B cell (primary cell): Measurements from ENCODE around the gene C21orf58. TPM values are rescaled to one million over a fixed set of nuclear protein-coding genes. Genes with fewer than 3 reads are reported as not detected.

Experiments used
- ATAC-seq: fragments of 200-7000 bp; cut with Tn5 transposase; one replicate; pipeline ENCODE4 v1.10.0; 2021; ENCODE audit warnings: low read depth, mild to moderate bottlenecking, moderate number of reproducible peaks, moderate library complexity
- CTCF ChIA-PET: fragments of 350-600 bp; sonication (Branson Sonifier 250); formaldehyde crosslinking; loops from one replicate; lab custom pipeline; 2021; ENCODE audit warnings: antibody characterized with exemption, inconsistent platforms; lab: Charles Lee
- POLR2A ChIA-PET: fragments of 350-600 bp; sonication (Branson Sonifier 250); formaldehyde crosslinking; loops from one replicate; lab custom pipeline; 2021; ENCODE audit warnings: antibody characterized with exemption; lab: Charles Lee
- DNase-seq: peaks from one replicate; pipeline ENCODE4 v3.0.0; 2013
- H2AFZ ChIP-seq: 2 replicates; pipeline ENCODE4 v1.6.1; 2012; ENCODE audit warnings: mild to moderate bottlenecking, low read depth, low read length; ENCODE audit not compliant: insufficient read depth, poor library complexity, severe bottlenecking
- H3K27ac ChIP-seq, 2 donors: 1 replicate in 1 of 2; 2 replicates in 1 of 2; pipeline ENCODE4 v1.5.1; 2012 to 2013; ENCODE audit warnings: low read length in 2 of 2, mild to moderate bottlenecking in 2 of 2, moderate library complexity in 1 of 2
- H3K27me3 ChIP-seq, 4 experiments: fragments of 200-600 bp in 1 of 4; sonication (generic) in 1 of 4; replicated peaks in 1 of 4; 1 replicate in 2 of 4; 2 replicates in 2 of 4; pipeline versions ENCODE4 v1.6.1 to v1.7.0; 2013 to 2016; ENCODE audit warnings: low read length in 3 of 4, mild to moderate bottlenecking in 2 of 4, mixed read lengths in 1 of 4, moderate library complexity in 1 of 4; ENCODE audit not compliant: insufficient read depth in 4 of 4, control insufficient read depth in 3 of 4; ENCODE audit errors: control extremely low read depth in 1 of 4
- H3K36me3 ChIP-seq, 2 experiments: replicated peaks in 1 of 2; 1 replicate in 1 of 2; 2 replicates in 1 of 2; pipeline versions ENCODE4 v1.6.1 to v1.7.1; 2013; ENCODE audit warnings: low read length in 1 of 2; ENCODE audit not compliant: insufficient read depth in 2 of 2, control insufficient read depth in 1 of 2; ENCODE audit errors: control extremely low read depth in 1 of 2, extremely low read depth in 1 of 2
- H3K4me1 ChIP-seq, 2 donors: fragments of 200-600 bp in 1 of 2; sonication (generic) in 1 of 2; 1 replicate in 1 of 2; 2 replicates in 1 of 2; pipeline versions ENCODE4 v1.5.1 to v1.6.1; 2013 to 2017; ENCODE audit warnings: low read length in 2 of 2; ENCODE audit not compliant: control insufficient read depth in 2 of 2, insufficient read depth in 2 of 2
- H3K4me2 ChIP-seq: replicated peaks from 2 replicates; pipeline ENCODE3; 2012; ENCODE audit warnings: mild to moderate bottlenecking, low read depth, low read length; ENCODE audit not compliant: poor library complexity, severe bottlenecking
- H3K4me3 ChIP-seq, 5 experiments: fragments of 200-600 bp in 1 of 5; sonication (generic) in 1 of 5; 1 replicate in 3 of 5; 2 replicates in 2 of 5; pipeline versions ENCODE4 v1.5.1 to v1.7.0; 2011 to 2016; ENCODE audit warnings: low read length in 4 of 5, mild to moderate bottlenecking in 4 of 5, low read depth in 2 of 5, control low read depth in 1 of 5, moderate library complexity in 1 of 5; ENCODE audit not compliant: insufficient read depth in 1 of 5; ENCODE audit errors: control extremely low read depth in 1 of 5, extremely low read depth in 1 of 5
- H3K79me2 ChIP-seq: fragments of 200-600 bp; sonication (generic); one replicate; pipeline ENCODE4 v1.6.0; 2016; ENCODE audit warnings: low read length; ENCODE audit not compliant: control insufficient read depth, insufficient read depth
- H3K9ac ChIP-seq: fragments of 200-600 bp; sonication (generic); 2 replicates; pipeline ENCODE4 v1.6.1; 2017; ENCODE audit warnings: mild to moderate bottlenecking, low read length, moderate library complexity
- H3K9me3 ChIP-seq, 3 donors: one replicate each; pipeline versions ENCODE4 v1.6.1 to v1.7.1; 2013; ENCODE audit warnings: low read length in 2 of 3; ENCODE audit not compliant: control insufficient read depth in 2 of 3, insufficient read depth in 1 of 3; ENCODE audit errors: control extremely low read depth in 1 of 3
- H4K20me1 ChIP-seq: 2 replicates; pipeline ENCODE4 v1.6.0; 2012; ENCODE audit warnings: mild to moderate bottlenecking, low read length; ENCODE audit not compliant: insufficient read depth, control insufficient read depth, poor library complexity, severe bottlenecking
- H3K27ac Mint-ChIP-seq: one replicate; pipeline ENCODE4 v1.8.0; 2021; ENCODE audit warnings: mixed read lengths
- H3K27me3 Mint-ChIP-seq: one replicate; pipeline ENCODE4 v1.8.0; 2021; ENCODE audit warnings: mixed read lengths
- H3K4me1 Mint-ChIP-seq: one replicate; pipeline ENCODE4 v1.8.0; 2021; ENCODE audit warnings: mixed read lengths
- H3K4me3 Mint-ChIP-seq: one replicate; pipeline ENCODE4 v1.8.0; 2021; ENCODE audit warnings: mixed read lengths
- H3K9me3 Mint-ChIP-seq: one replicate; pipeline ENCODE4 v1.8.0; 2022; ENCODE audit warnings: mixed read lengths; ENCODE audit not compliant: insufficient read depth
- CTCF ChIP-seq: fragments of 200-600 bp; IDR thresholded peaks from one replicate; pipeline ENCODE4 v1.8.0; 2022; ENCODE audit warnings: antibody characterized with exemption, mild to moderate bottlenecking
- EZH2 ChIP-seq: IDR thresholded peaks from 2 replicates; pipeline ENCODE4 v1.6.1; 2012; ENCODE audit warnings: borderline replicate concordance, low read depth, mild to moderate bottlenecking, moderate library complexity, low read length; ENCODE audit not compliant: insufficient read depth, poor library complexity, severe bottlenecking
- WGBS: methylation state at CpG from one replicate; pipeline ENCODE4 v1.1.5; 2013; ENCODE audit warnings: missing lambda C conversion rate; ENCODE audit not compliant: insufficient coverage; 5-methylcytosine and 5-hydroxymethylcytosine counted together
- intact Hi-C: fragments of 100-400 bp; cut with micrococcal nuclease; formaldehyde crosslinking; loops from one replicate; pipeline ENCODE4 v1.10.0; 2022
- polyA plus RNA-seq: library from polyadenylated mRNA; depleted of rRNA; stranded (reverse); fragments of >200 nt; gene quantifications from 2 replicates; pipeline ENCODE4 v1.2.3, GENCODE V29; 2012
- total RNA-seq, 2 donors: library from RNA; stranded (reverse); fragments of 120-200 nt in 1 of 2; gene quantifications; 1 replicate in 1 of 2; 2 replicates in 1 of 2; pipeline versions ENCODE4 v1.2.3 to v1.2.4, GENCODE V29; 2013 to 2022

The C21orf58 gene
- total and polyA plus RNA-seq, 2 donors (not counting 1 experiment from before 2014, with no cell fraction given) = 6.3 to 9.5 TPM

DNA sequence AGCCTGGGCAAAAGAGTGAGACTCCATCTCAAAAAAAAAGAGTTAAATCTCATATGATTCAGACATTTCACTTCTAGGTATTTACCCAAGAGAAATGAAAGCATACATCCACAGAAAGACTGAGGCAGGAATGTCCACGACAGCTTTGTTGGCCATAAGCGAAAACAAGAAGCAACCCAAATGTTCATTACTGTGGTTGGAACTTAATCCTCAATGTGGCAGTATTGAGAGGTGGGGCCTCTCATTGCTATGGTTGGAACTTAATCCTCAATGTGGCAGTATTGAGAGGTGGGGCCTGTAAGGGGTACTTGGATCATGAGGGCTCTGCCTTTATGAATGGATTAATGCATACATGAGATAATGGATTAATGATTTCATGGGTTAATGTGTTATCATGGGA is 15.2 kb downstream of the C21orf58 start:
- TF ChIP-seq EZH2 = no peak
- TF ChIP-seq CTCF = no peak
- ATAC-seq = no peak
- Mint-ChIP-seq H3K27me3 (no peaks in the 10 kb centered on the region), H3K27ac (no peak overlapping the region), H3K4me1 (no peaks in the 10 kb centered on the region), H3K4me3 (no peak overlapping the region), H3K9me3 (no peaks in the 10 kb centered on the region)
- H3K4me2 ChIP-seq = no peak overlapping the region
- H3K27ac ChIP-seq = no peak overlapping the region
- no peaks in the 10 kb centered on the region for H3K79me2 ChIP-seq
- ChIA-PET CTCF (interaction anchor here (0.5 kb wide), 1 partner anchor 30 kb away, joined by 3 read pairs; no protein-coding TSS in a partner anchor), POLR2A (no interaction called here)
- H3K9me3 ChIP-seq = no peaks in the 10 kb centered on the region
- DNase-seq = no peak
- no peaks in the 10 kb centered on the region for H3K27me3 ChIP-seq
- no peak overlapping the region for H3K9ac ChIP-seq
- no peaks in the 10 kb centered on the region for H4K20me1 ChIP-seq
- peaks cover 3 to 5% of the 10 kb centered on the region in 2 experiments for H3K36me3 ChIP-seq
- intact Hi-C loops = no loop called here
- WGBS = 100% methylated on average over 2 of the region's 2 CpGs
- no peak overlapping the region for H3K4me3 ChIP-seq
- H2AFZ ChIP-seq = no peak overlapping the region
- no peaks in the 10 kb centered on the region for H3K4me1 ChIP-seq

DNA sequence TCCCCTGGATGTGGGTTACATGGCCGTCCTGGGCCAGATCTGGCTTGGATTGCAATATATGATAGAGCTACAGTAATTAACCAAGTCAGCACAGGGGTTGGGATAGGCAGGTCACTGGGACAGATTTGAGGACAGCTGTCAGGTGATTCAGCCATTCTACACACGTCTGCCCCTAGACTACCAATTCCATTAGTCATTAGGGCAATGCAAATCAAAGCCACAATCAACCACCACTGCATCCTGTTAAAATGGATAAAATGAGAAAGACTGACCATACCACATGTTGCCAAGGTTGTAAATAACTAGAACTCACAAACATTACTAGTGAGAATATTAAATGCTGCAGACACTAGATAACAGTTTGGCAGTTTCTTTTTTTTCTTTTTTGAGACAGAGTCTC is 16.0 kb downstream of the C21orf58 start:
- Histone ChIP-seq H3K27me3 (no peaks in the 10 kb centered on the region), H4K20me1 (no peaks in the 10 kb centered on the region), H3K4me3 (no peak overlapping the region), H3K9ac (no peak overlapping the region), H3K9me3 (no peaks in the 10 kb centered on the region), H3K36me3 (peaks cover 3 to 5% of the 10 kb centered on the region in 2 experiments), H3K4me1 (no peaks in the 10 kb centered on the region), H3K4me2 (no peak overlapping the region), H3K79me2 (no peaks in the 10 kb centered on the region), H2AFZ (no peak overlapping the region), H3K27ac (no peak overlapping the region)
- DNase-seq = no peak
- TF ChIP-seq EZH2 = no peak
- TF ChIP-seq CTCF = no peak
- Mint-ChIP-seq H3K27ac (no peak overlapping the region), H3K4me1 (no peaks in the 10 kb centered on the region), H3K9me3 (no peaks in the 10 kb centered on the region), H3K27me3 (no peaks in the 10 kb centered on the region), H3K4me3 (no peak overlapping the region)
- ChIA-PET CTCF (no interaction called here), POLR2A (no interaction called here)
- intact Hi-C loops = no loop called here
- no peak for ATAC-seq
- WGBS = 83% methylated on average over 1 of the region's 2 CpGs
